Stimulated activated CD8-positive, alpha-beta memory T cell treated with anti-CD3 and anti-CD28 coated beads, Interleukin-2, amount 100 ng/mL, for 1 hour (primary cell): ENCODE measurements around the gene P3R3URF.
"Not testable (repeated sequence)": the region's sequence is repeated elsewhere in the genome, so short reads cannot be mapped to it uniquely, and the experiment has no call there.

Source experiments
- DNase-seq, 2 donors: peaks; one replicate each; pipeline ENCODE4 v3.0.0-alpha.2; 2020; ENCODE audit warnings: low read depth in 2 of 2

P3R3URF gene

GRCh38 chr1:46176211-46176865, at the start of gene P3R3URF:
Gene P3R3URF, minus strand, starts transcription at chr1:46176488. Its CDS starts 17 bp downstream, at chr1:46176471.
- DNase-seq: no peak

- DNase-seq: no peak
Observed at GRCh38 chr1:46224966-46225365, 48.7 kb upstream of the P3R3URF start.

- DNase-seq: peak; percentile 21 to 34
Observed at GRCh38 chr1:46223472-46223943, 47.2 kb upstream of the P3R3URF start.

DNA sequence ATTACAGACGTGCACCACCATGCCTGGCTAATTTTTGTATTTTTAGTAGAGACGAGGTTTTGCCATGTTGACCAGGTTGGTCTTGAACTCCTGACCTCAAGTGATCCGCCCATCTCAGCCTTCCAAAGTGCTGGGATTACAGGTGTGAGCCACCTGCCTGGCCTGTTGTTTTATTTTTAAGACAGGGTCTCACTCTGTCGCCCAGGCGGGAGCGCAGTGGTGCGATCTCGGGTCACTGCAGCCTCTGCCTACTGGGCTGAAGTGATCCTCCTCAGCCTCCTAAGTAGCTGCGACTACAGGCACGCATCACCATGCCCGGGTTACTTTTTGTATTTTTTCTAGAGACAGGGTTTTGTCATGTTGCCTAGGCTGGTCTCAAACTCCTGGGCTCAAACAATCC, 46.8 kb upstream of the P3R3URF start:
- DNase-seq: not testable (repeated sequence)

DNA sequence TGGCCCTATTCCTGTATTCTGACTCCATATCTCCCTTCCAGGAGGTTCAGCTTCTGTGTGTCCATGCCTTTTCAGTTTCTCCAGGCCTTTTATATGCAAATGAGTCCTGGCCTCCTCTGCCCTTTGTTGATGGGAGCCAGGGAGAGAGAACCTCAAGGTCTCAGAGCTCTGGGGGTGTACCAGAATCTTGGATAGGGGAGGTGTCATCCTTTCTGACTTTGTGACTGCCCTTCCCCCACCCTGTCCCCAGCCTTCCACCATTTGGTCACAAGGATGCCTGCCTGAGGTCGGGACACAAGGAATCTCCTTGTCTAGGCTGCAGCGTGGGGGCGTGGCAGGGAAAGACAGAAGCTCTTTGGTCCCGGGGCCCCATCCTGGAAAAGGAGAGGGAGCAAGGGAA, 45.5 kb upstream of the P3R3URF start:
- DNase-seq: no peak

DNA sequence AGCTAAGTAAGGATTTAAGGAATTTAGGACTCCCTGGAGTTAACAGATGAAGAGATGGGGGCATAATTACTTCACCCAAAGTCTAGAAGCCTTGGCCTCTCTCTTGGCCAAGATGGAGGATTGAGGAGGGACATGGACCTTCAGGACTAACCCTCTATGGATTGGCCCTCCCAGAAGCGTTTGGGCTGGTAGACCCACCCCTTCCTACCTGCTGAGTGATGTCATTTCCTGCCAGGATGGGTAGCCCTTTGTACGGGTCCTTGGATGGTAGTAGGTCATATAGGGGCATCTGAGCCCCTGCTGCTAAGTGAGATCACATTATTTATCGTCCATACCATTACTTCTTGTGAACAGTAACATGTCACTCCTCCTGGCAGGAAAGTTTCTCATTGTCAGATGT, 44.5 kb upstream of the P3R3URF start:
- DNase-seq: no peak

GRCh38 chr1:46219551-46220520, 43.5 kb upstream of the P3R3URF start:
- DNase-seq: no peak

- no peak for DNase-seq
Observed at GRCh38 chr1:46218443-46218842, 42.2 kb upstream of the P3R3URF start.

DNA sequence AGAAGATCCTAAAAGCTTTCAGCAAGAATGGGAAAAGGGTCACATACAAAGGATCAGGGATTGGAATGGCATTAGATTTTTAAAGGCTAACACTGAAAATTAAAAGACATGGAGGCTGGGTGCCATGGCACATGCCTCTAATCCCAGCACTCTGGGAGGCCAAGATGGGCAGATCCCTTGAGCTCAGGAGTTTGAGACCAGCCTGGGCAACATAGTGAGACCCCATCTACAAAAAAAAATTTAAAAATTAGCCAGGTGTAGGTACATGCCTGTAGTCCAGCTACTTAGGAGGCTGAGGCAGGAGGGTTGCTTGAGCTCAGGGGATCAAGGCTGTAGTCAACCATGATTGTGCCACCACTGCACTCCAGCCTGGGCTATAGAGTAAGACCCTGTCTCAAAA, 39.2 kb upstream of the P3R3URF start:
- no peak for DNase-seq

DNA sequence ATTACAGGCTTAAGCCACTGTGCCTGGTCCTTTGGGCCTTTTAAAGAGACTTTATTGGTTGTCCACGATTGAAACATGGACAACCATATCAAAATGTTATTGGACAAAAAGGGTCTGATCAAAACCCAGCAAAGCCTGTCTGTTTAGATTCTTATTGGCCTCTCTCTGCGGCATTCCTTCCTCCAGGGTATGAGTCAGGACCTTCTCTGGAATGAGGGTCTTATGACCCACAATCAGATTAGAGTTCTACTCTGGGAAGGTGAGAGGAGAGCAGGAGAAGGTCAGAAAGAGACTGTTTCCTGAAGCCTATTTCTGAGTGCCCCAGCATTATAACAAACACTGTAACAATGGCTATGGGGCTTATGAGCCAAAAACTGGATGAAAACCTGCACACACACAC, 34.8 kb upstream of the P3R3URF start:
- no peak for DNase-seq

DNA sequence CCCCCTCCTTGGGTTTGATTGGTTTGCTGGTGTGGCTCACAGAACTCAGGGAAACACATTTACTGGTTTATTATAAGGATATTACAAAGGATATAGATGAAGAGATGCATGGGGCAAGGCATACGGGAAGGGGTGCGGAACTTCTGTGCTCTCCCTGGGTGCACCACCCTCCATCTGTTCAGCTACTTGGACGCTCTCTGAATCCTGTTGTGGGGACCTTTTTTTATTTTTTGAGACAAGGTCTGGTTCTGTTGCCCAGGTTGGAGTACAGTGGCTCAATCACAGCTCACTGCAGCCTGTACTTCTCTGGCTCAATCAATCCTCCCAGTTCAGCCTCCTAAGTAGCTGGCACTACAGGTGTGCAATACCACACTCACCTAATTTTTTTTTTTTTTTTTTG, 34.3 kb upstream of the P3R3URF start:
- DNase-seq: no peak

DNA sequence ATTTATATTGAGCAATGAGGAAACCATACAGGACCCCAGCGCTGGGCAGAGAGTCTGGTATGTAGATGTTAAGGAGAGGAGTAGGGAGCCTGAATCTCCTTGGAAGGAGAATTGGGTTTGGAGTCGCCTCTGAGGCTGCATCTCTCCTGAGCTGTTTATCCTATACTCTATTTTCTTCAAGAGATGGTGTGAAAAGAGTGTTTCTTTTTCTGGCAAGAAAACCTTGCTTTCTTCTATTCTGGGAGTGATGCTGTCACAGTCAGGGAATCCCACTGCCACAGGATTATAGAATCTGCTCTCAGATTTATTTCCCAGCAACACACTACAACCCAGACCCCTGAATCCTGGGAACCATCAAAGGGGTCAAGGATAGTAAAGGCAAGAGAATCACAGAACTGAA, 30.1 kb upstream of the P3R3URF start:
- no peak for DNase-seq

GRCh38 chr1:46205791-46206190, 29.5 kb upstream of the P3R3URF start:
- no peak for DNase-seq

- DNase-seq: no peak
Observed at GRCh38 chr1:46205141-46205540, 28.9 kb upstream of the P3R3URF start.

DNA sequence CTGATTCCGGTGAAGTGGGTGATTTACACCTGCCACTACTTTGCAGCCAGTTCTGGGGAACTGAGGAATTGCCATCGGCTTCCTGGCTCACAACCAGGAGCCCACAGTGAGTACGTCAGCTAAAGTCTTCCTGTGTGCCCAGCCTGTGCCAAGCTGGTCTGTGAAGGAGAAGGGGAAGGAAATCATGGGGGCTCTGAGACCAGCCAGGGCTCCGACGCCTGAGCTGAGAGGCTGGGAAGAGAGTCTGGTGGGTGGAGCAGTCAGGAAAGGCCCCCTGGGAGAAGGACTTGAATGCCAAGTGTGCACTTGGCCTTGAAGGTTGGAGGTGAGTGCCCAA, 28.1 kb upstream of the P3R3URF start:
- no peak for DNase-seq

GRCh38 chr1:46203738-46204405, 27.6 kb upstream of the P3R3URF start:
- no peak for DNase-seq

DNA sequence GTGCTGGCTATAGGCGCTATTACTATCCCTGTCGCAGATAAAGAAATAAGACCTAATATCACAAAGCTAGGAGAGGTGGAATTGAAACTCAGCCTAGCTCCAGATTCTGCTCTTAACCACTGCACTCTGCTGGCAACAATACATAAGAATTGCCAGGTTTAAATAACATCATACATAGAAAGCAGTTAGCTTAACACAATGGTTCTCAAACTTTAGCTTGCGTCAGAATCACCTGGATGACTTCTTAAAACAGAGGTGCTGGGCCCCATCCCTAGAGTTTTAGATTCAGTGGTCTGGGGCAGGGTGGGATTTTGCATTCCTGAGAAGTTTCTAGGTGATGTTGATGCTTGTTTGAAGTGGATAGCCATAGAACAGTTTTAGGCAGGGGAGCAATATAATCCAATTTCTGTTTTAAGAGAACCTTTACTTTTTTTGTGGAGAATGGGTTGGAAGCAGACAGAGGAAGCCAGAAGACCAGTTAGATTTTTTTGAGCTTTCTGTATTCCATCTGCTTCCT, 23.0 kb upstream of the P3R3URF start:
- DNase-seq: no peak

DNA sequence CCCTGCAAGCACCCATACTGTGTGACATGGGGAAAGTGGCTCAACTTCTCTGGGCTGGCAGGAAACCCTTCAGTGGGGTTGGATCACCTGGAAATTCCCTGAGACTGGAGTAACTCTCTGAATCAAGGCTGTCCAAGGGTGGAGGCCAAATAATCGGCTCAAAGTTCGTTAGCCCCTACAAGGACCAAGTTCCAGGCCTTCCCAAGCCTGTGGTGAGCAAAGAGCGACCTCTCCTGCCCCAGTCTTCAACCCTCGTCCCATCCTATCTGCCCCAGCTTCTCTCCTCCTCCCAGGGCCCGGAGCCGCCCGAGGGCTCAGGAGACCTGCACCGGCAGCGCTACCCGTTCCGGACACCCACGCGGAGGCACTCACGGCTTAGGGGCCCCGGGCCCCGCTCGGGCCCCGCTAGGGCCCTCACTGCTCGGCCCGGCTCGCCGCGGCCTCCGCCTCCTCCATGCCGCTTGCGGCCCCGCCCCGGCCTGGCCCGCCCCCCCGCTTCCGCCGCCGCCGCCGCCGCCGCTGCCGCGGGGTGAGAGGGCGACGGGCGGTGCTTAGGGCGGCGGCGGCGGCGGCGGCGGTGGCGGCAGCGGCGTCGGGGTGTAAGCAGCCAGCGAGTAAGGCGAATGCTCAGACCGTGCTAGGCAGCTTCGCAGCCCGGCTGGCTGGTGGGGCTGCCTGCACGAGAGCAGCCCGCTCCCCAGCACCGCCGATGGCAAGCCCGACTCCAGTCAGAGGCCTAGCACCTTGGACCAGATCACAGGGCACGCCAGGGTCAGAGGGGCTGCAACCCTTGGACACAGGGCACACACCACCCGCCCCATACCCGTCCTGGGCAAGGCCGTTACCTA, 21.9 kb upstream of the P3R3URF start, which contains the start of gene POMGNT1:
TSS of gene POMGNT1 (minus strand) at position 471 of the 848 bp plus-strand sequence. CDS start 613 bp downstream, outside the sequence.
- peak; percentile 51 to 56 for DNase-seq

- no peak for DNase-seq
Observed at GRCh38 chr1:46197560-46197963, 21.3 kb upstream of the P3R3URF start.

- DNase-seq: no peak
Observed at GRCh38 chr1:46196609-46197008, 20.3 kb upstream of the P3R3URF start.

DNA sequence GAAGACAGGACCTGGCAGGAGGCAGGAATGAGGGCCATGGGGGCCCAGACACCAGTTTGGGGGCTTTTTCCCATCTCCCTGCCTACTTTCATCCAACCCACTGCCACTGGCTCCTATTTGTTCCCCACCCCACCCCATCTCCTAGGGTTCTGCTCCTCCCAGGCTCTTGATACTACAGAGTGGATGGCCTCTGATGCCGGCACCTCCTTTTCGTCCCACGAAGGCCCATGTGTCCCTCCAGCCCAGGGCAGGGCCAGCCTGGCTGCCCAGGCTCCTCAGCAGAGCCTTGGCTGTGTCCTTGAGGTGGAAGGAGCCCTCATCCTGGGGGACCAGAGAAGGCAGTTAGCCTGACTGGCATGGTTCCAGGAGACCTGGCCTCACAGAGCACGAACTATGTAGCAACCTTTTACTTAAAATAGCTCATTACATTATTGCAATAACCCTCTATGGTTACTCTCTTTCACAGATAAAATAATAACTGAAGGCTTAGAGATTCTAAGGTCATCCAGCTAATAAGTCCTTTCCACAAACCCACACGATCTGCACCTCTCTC, 18.4 kb upstream of the P3R3URF start:
- no peak for DNase-seq
